HCT116 (cell line): ENCODE results near the gene GSC2. TPM values are rescaled to one million over a fixed set of nuclear protein-coding genes. Genes with fewer than 3 reads are reported as not detected.

Experiments used
- ATAC-seq: fragments of 200-7000 bp; cut with Tn5 transposase; 2 replicates; pipeline ENCODE4 v1.9.1; 2020; ENCODE audit warnings: mild to moderate bottlenecking, moderate library complexity
- BruUV-seq: library from RNA; stranded (reverse); fragments of 400-500 nt; replicated peaks from 2 replicates; lab custom pipeline; 2021; lab: Mats Ljungman, UMichigan
- CTCF ChIA-PET: fragments of 300-600 bp; sonication (Branson Sonifier 250); formaldehyde crosslinking; loops from one replicate; lab custom pipeline; 2021; ENCODE audit warnings: antibody characterized with exemption; lab: Charles Lee
- POLR2A ChIA-PET: fragments of 300-600, 350-600 bp; sonication (Branson Sonifier 250); formaldehyde crosslinking; loops from one replicate; lab custom pipeline; 2021; ENCODE audit warnings: antibody characterized with exemption; lab: Charles Lee
- RAD21 ChIA-PET, 2 experiments: fragments of 300-600 bp; sonication (Branson Sonifier 250); formaldehyde crosslinking; loops; one replicate each; lab custom pipeline; 2023; ENCODE audit warnings: low total read pairs in 2 of 2; ENCODE audit not compliant: uncharacterized antibody in 2 of 2, unreplicated experiment in 2 of 2, low non-redundant PET in 1 of 2; lab: Charles Lee
- DNase-seq: peaks from one replicate; pipeline ENCODE4 v3.0.0-alpha.2; 2010; ENCODE audit warnings: low read depth, low spot score
- H2AFZ ChIP-seq: fragments of 200-600 bp; shearing (Covaris generic), sonication (generic); 2 replicates; pipeline ENCODE4 v1.6.1; 2017; ENCODE audit warnings: low read depth, mixed run types, mixed read lengths, antibody characterized with exemption, low read length; ENCODE audit not compliant: poor library complexity, severe bottlenecking
- H3K27ac ChIP-seq: 2 replicates; pipeline ENCODE4 v1.5.1; 2012; ENCODE audit warnings: low read depth, low read length
- H3K27me3 ChIP-seq: fragments of 200-600 bp; sonication (generic); 2 replicates; pipeline ENCODE4 v1.6.1; 2016; ENCODE audit warnings: mixed run types, low read length, mixed read lengths; ENCODE audit not compliant: insufficient read depth
- H3K36me3 ChIP-seq, 2 experiments: fragments of 200-500 bp in 1 of 2; fragments of 200-600 bp in 1 of 2; sonication (Bioruptor generic) in 1 of 2; sonication (generic) in 1 of 2; 2 replicates each; pipeline versions ENCODE4 v1.5.1 to v1.6.1; 2014 to 2016; ENCODE audit warnings: low read length in 2 of 2, inconsistent platforms in 1 of 2, mixed read lengths in 1 of 2, mixed run types in 1 of 2; ENCODE audit not compliant: insufficient read depth in 2 of 2, control insufficient read depth in 1 of 2
- H3K4me1 ChIP-seq, 2 experiments: fragments of 200-600 bp in 1 of 2; sonication (generic) in 1 of 2; 2 replicates each; pipeline versions ENCODE4 v1.5.1 to v1.6.1; 2012 to 2017; ENCODE audit warnings: low read length in 2 of 2, inconsistent platforms in 1 of 2, mild to moderate bottlenecking in 1 of 2, mixed read lengths in 1 of 2, mixed run types in 1 of 2, moderate library complexity in 1 of 2; ENCODE audit not compliant: insufficient read depth in 2 of 2, control insufficient read depth in 1 of 2
- H3K4me2 ChIP-seq: fragments of 200-600 bp; sonication (generic); 2 replicates; pipeline ENCODE4 v1.6.1; 2017; ENCODE audit warnings: mixed run types, low read length, mixed read lengths
- H3K4me3 ChIP-seq, 2 experiments: fragments of 200-600 bp in 1 of 2; sonication (generic) in 1 of 2; replicated peaks in 1 of 2; 2 replicates each; pipeline ENCODE4 v1.5.1; 2011 to 2016; ENCODE audit warnings: low read length in 2 of 2, control low read depth in 1 of 2, low read depth in 1 of 2, mild to moderate bottlenecking in 1 of 2, mixed read lengths in 1 of 2, mixed run types in 1 of 2
- H3K79me2 ChIP-seq: fragments of 200-600 bp; sonication (generic); 2 replicates; pipeline ENCODE4 v1.6.1; 2017; ENCODE audit warnings: mild to moderate bottlenecking, mixed run types, low read length, moderate library complexity, mixed read lengths; ENCODE audit not compliant: insufficient read depth
- H3K9ac ChIP-seq: fragments of 200-600 bp; sonication (generic); 2 replicates; pipeline ENCODE4 v1.6.1; 2016; ENCODE audit warnings: low read length, mixed read lengths
- H3K9me2 ChIP-seq: fragments of 200-600 bp; sonication (generic), shearing (Covaris generic); 2 replicates; pipeline ENCODE4 v1.6.1; 2017; ENCODE audit warnings: mixed run types, mild to moderate bottlenecking, moderate library complexity; ENCODE audit not compliant: insufficient read depth
- H3K9me3 ChIP-seq, 2 experiments: fragments of 200-500 bp in 1 of 2; fragments of 200-600 bp in 1 of 2; sonication (Bioruptor generic) in 1 of 2; sonication (generic) in 1 of 2; 2 replicates each; pipeline ENCODE4 v1.6.1; 2014 to 2017; ENCODE audit warnings: low read length in 2 of 2, mixed read lengths in 2 of 2, inconsistent platforms in 1 of 2, low read depth in 1 of 2, mild to moderate bottlenecking in 1 of 2, mixed run types in 1 of 2, moderate library complexity in 1 of 2; ENCODE audit not compliant: control insufficient read depth in 1 of 2, insufficient read depth in 1 of 2
- H4K20me1 ChIP-seq: fragments of 200-600 bp; sonication (generic), shearing (Covaris generic); 2 replicates; pipeline ENCODE4 v1.6.1; 2017; ENCODE audit warnings: mixed run types, mild to moderate bottlenecking, moderate library complexity; ENCODE audit not compliant: insufficient read depth
- EGR1 ChIP-seq: IDR thresholded peaks from 2 replicates; pipeline ENCODE4 v1.6.1; 2012; ENCODE audit warnings: low read depth
- ELF1 ChIP-seq: IDR thresholded peaks from 2 replicates; pipeline ENCODE4 v1.6.1; 2012; ENCODE audit warnings: low read depth, borderline replicate concordance
- EZH2 ChIP-seq: fragments of 200-600 bp; sonication (generic); IDR thresholded peaks from 2 replicates; pipeline ENCODE4 v1.6.1; 2017; ENCODE audit warnings: antibody characterized with exemption, mixed run types
- EZH2phosphoT487 ChIP-seq: fragments of 200-600 bp; IDR thresholded peaks from 2 replicates; pipeline ENCODE4 v1.6.1; 2018; ENCODE audit warnings: antibody characterized with exemption, borderline replicate concordance
- RAD21 ChIP-seq: IDR thresholded peaks from 2 replicates; pipeline ENCODE4 v1.6.1; 2012; ENCODE audit warnings: low read depth, mild to moderate bottlenecking
- SRF ChIP-seq: IDR thresholded peaks from 2 replicates; pipeline ENCODE4 v1.6.1; 2012; ENCODE audit warnings: low read depth
- TCF7L2 ChIP-seq: IDR thresholded peaks from 2 replicates; pipeline ENCODE4 v1.7.0; 2011; ENCODE audit warnings: borderline replicate concordance, inconsistent platforms; ENCODE audit not compliant: insufficient read depth, insufficient read length; ENCODE audit errors: extremely low read depth
- intact Hi-C: fragments of 100-400 bp; cut with micrococcal nuclease; formaldehyde crosslinking; loops from 2 replicates; pipeline ENCODE4 v1.10.0; 2022
- total RNA-seq: library from RNA; stranded (reverse); gene quantifications from one replicate; pipeline ENCODE4 v1.2.1, GENCODE V29; 2021; ENCODE audit not compliant: unreplicated experiment

Gene GSC2
- total RNA-seq, 1 experiment from 2014 or later, result not detected

DNA sequence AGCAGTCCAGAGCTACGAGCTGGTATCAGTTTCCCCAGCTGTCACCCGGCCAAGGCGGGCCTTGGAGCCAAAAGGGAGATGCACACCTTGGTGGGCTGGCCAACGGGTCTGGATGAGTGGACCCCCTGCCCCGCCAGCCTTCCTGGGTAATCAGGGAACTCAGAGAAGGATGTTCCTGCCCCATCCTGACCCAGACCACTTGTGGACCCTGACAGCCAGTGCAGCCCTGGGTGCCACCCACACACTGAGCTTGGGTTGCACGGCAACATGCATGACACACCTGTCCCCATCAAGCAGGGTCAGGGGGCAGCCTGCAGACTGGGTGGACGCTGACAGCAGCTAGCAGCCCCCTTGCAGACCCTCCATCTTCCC, 19.8 kb upstream of the GSC2 start (continued):
- TF ChIP-seq ELF1, result no peak
- no peak for TF ChIP-seq SRF
- TF ChIP-seq TCF7L2, result no peak
- TF ChIP-seq EZH2, result no peak
- no peak for TF ChIP-seq RAD21
- TF ChIP-seq EGR1, result no peak
- TF ChIP-seq, all 23 proteins: peak for 0

DNA sequence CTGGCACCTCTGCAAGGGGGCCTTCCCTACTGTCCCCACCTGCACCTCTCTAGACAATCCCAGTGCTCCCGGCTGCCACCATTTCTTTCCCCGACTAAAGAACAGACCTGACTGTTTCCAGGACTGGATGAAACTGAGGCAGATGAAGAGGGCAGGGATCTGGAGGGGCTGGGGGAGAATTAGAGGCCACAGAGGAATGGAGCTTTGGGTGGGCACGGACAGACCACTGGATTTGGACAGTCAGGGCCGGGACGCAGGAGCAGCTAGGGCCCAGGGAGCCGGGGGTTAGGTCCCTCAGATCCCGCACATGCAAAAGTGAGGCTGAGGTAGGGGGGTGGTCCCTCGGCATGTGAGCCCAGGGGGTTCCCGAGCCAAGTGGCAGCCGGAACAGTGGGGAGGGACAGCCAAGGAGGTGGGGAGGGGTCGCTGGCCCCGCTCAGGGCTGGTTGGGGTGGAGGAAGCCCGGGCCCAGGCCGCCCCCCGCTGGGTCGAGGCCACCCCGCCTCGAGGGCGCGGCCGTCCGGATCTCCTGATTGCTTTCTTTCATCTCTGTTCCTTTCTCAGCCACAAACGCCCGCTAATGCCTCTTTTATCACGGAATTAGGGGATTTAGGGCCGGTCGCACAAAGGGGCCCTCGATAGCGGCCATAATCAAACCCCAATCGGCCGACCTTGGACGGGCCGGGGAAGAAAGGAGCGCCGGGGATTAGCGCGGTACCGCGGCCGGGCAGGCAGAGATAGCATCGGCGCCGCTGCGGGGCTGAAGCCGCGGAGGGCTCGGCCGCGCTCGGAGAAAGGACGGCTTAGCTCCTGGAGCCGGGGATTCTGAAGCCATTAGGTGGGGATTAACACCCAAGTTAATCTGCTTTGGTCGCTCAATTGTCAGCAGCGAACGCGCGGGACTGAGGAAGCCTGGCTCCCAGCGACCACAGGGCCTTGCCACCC, 19.2 kb upstream of the GSC2 start:
- POLR2A ChIA-PET, result no interaction called here
- no peaks in the 10 kb centered on the region for H3K36me3 ChIP-seq
- RAD21 ChIA-PET, result no interaction called here
- intact Hi-C loops, result no loop called here
- H3K9ac ChIP-seq, result no peak overlapping the region
- H2AFZ ChIP-seq, result no peak overlapping the region
- CTCF ChIA-PET, result interaction anchor here (1.2 to 1.3 kb wide), 2 partner anchors 25 to 461 kb away, joined by 3 read pairs; partner anchors contain the start of gene ESS2
- ATAC-seq (no peak), DNase-seq (no peak)
- H4K20me1 ChIP-seq, result no peaks in the 10 kb centered on the region
- H3K27me3 ChIP-seq, result peaks cover 12% of the 10 kb centered on the region
- H3K79me2 ChIP-seq, result peaks cover 29% of the 10 kb centered on the region
- H3K4me3 ChIP-seq, result no peak overlapping the region
- H3K9me2 ChIP-seq, result no peaks in the 10 kb centered on the region
- no peaks in the 10 kb centered on the region for H3K9me3 ChIP-seq
- TF ChIP-seq EZH2phosphoT487, result no peak
- peak; percentile 49 for TF ChIP-seq TCF7L2
- no peak overlapping the region for H3K27ac ChIP-seq
- H3K4me2 ChIP-seq, result no peak overlapping the region
- peaks cover 4 to 31% of the 10 kb centered on the region in 2 experiments; a peak in 3 of 4 replicates for H3K4me1 ChIP-seq
- no TSS peak for BruUV-seq
